HepG2 (cell line): ENCODE data around the gene CNBD2. TPM values are rescaled to one million over a fixed set of nuclear protein-coding genes. Genes with fewer than 3 reads are reported as not detected.
"Not testable (repeated sequence)": the region's sequence is repeated elsewhere in the genome, so short reads cannot be mapped to it uniquely, and the experiment has no call there.

Experiments
- ATAC-seq: fragments of 200-7000 bp; cut with Tn5 transposase; 3 replicates; pipeline ENCODE4 v1.9.1; 2020; ENCODE audit warnings: mild to moderate bottlenecking, moderate library complexity
- BruUV-seq: library from RNA; stranded (reverse); fragments of 400-500 nt; replicated peaks from 2 replicates; lab custom pipeline; 2021; lab: Mats Ljungman, UMichigan
- CTCF ChIA-PET: fragments of 300-600 bp; formaldehyde crosslinking; extraction: SDS; loops from one replicate; lab custom pipeline; 2021; ENCODE audit warnings: low total read pairs, inconsistent platforms, low intra/inter-chr PET ratio; lab: Yijun Ruan, JAX
- POLR2A ChIA-PET: fragments of 350-600 bp; sonication (Branson Sonifier 250); formaldehyde crosslinking; loops from one replicate; lab custom pipeline; 2020; ENCODE audit warnings: antibody characterized with exemption, inconsistent platforms; lab: Yijun Ruan, JAX
- DNase-seq: peaks from one replicate; pipeline ENCODE4 v3.0.0-alpha.2; 2015; ENCODE audit warnings: low spot score
- FAIRE-seq: peaks from 3 replicates; lab custom pipeline; 2011; peaks lifted over from hg19 to GRCh38; lab: Jason Lieb, UNC
- H2AFZ ChIP-seq: one replicate; pipeline ENCODE4 v1.6.1; 2011; ENCODE audit warnings: low read length, inconsistent platforms
- H3K27ac ChIP-seq: fragments of 300-600 bp; 3 replicates; pipeline ENCODE4 v1.8.0; 2011; ENCODE audit warnings: mixed run types, mild to moderate bottlenecking, mixed read lengths, low read length, inconsistent platforms; ENCODE audit not compliant: insufficient read depth; ENCODE audit errors: extremely low read length
- H3K27me3 ChIP-seq, 2 experiments: fragments of 200-600 bp in 1 of 2; 2 replicates in 1 of 2; 3 replicates in 1 of 2; pipeline versions ENCODE4 v1.6.0 to v1.8.0; 2011; ENCODE audit warnings: low read length in 2 of 2, mild to moderate bottlenecking in 2 of 2, moderate library complexity in 2 of 2, inconsistent platforms in 1 of 2; ENCODE audit not compliant: insufficient read depth in 2 of 2, control insufficient read depth in 1 of 2
- H3K36me3 ChIP-seq, 2 experiments: fragments of 200-600 bp in 1 of 2; replicated peaks in 1 of 2; 2 replicates in 1 of 2; 3 replicates in 1 of 2; pipeline versions ENCODE4 v1.5.1 to v1.8.0; 2011; ENCODE audit warnings: low read length in 2 of 2, inconsistent platforms in 1 of 2; ENCODE audit not compliant: insufficient read depth in 2 of 2, control insufficient read depth in 1 of 2
- H3K4me1 ChIP-seq: 2 replicates; pipeline ENCODE4 v1.5.1; 2012; ENCODE audit warnings: low read length, inconsistent platforms; ENCODE audit not compliant: insufficient read depth
- H3K4me2 ChIP-seq: 2 replicates; pipeline ENCODE4 v1.6.0; 2011; ENCODE audit warnings: low read depth, low read length, inconsistent platforms
- H3K4me3 ChIP-seq, 3 experiments: fragments of 200-600 bp in 1 of 3; sonication (generic), shearing (Covaris generic) in 1 of 3; replicated peaks in 1 of 3; 2 replicates each; pipeline ENCODE4 v1.5.1; 2011 to 2016; ENCODE audit warnings: low read length in 3 of 3, inconsistent platforms in 2 of 3, low read depth in 2 of 3, mild to moderate bottlenecking in 2 of 3, control low read depth in 1 of 3, mixed read lengths in 1 of 3; ENCODE audit not compliant: insufficient read depth in 1 of 3
- H3K79me2 ChIP-seq: one replicate; pipeline ENCODE4 v1.6.1; 2011; ENCODE audit warnings: low read length, inconsistent platforms; ENCODE audit not compliant: insufficient read depth
- H3K9ac ChIP-seq: 2 replicates; pipeline ENCODE4 v1.6.0; 2011; ENCODE audit warnings: mild to moderate bottlenecking, low read depth, low read length, inconsistent platforms; ENCODE audit not compliant: insufficient read depth
- H3K9me3 ChIP-seq: 2 replicates; pipeline ENCODE4 v1.5.1; 2012; ENCODE audit warnings: mild to moderate bottlenecking, low read length
- H4K20me1 ChIP-seq: 2 replicates; pipeline ENCODE4 v1.6.0; 2011; ENCODE audit warnings: inconsistent platforms, mild to moderate bottlenecking, low read length, moderate library complexity; ENCODE audit not compliant: insufficient read depth
- CEBPG ChIP-seq: IDR thresholded peaks from 2 replicates; pipeline ENCODE4 v1.6.1; 2016
- DPF2 ChIP-seq: sonication (generic); formaldehyde crosslinking; IDR thresholded peaks from 2 replicates; pipeline ENCODE4 v1.4.0; 2020; ENCODE audit warnings: mild to moderate bottlenecking, low read depth, missing genetic modification reagents, borderline replicate concordance
- FOXA1 ChIP-seq, 2 experiments: fragments of 450-650 bp in 1 of 2; sonication (generic) in 1 of 2; formaldehyde crosslinking in 1 of 2; IDR thresholded peaks; 2 replicates each; pipeline versions ENCODE4 v1.4.0 to v1.6.1; 2016 to 2020; ENCODE audit warnings: missing genetic modification reagents in 1 of 2
- FOXK1 ChIP-seq: sonication (generic); formaldehyde crosslinking; IDR thresholded peaks from 2 replicates; pipeline ENCODE4 v1.4.0; 2020; ENCODE audit warnings: low read depth, missing genetic modification reagents, borderline replicate concordance
- FOXK2 ChIP-seq: fragments of 450-650 bp; IDR thresholded peaks from 2 replicates; pipeline ENCODE4 v1.6.1; 2016
- FOXO1 ChIP-seq: sonication (generic); formaldehyde crosslinking; IDR thresholded peaks from 2 replicates; pipeline ENCODE4 v1.4.0; 2020; ENCODE audit warnings: missing genetic modification reagents
- GABPA ChIP-seq, 2 experiments: IDR thresholded peaks; 2 replicates each; pipeline ENCODE4 v1.6.1; 2011 to 2016; ENCODE audit warnings: low read depth in 2 of 2, low read length in 1 of 2, missing biosample characterization in 1 of 2, missing genetic modification characterization in 1 of 2
- KDM5A ChIP-seq: fragments of 200-600 bp; sonication (generic); IDR thresholded peaks from 2 replicates; pipeline ENCODE4 v1.7.0; 2018; ENCODE audit warnings: antibody characterized with exemption, mild to moderate bottlenecking, low read length, borderline replicate concordance
- LCORL ChIP-seq, 2 experiments: fragments of 450-650 bp in 1 of 2; sonication (generic) in 1 of 2; formaldehyde crosslinking in 1 of 2; IDR thresholded peaks; 2 replicates each; pipeline versions ENCODE4 v1.5.0 to v1.6.1; 2017 to 2020; ENCODE audit warnings: antibody characterized with exemption in 1 of 2, missing genetic modification reagents in 1 of 2
- PATZ1 ChIP-seq: sonication (generic); formaldehyde crosslinking; IDR thresholded peaks from 2 replicates; pipeline ENCODE4 v1.4.0; 2020; ENCODE audit warnings: missing genetic modification reagents
- POLR2A ChIP-seq, 2 experiments: IDR thresholded peaks; 2 replicates each; pipeline ENCODE4 v1.6.1; 2011; ENCODE audit warnings: low read depth in 2 of 2, low read length in 2 of 2, mild to moderate bottlenecking in 1 of 2, moderate library complexity in 1 of 2; ENCODE audit not compliant: insufficient read depth in 1 of 2
- RBFOX2 ChIP-seq: fragments of 200-400 bp; formaldehyde crosslinking; IDR thresholded peaks from 2 replicates; pipeline ENCODE4 v1.6.1; 2017; ENCODE audit warnings: low read depth, mild to moderate bottlenecking, low read length
- RXRB ChIP-seq: IDR thresholded peaks from 2 replicates; pipeline ENCODE4 v1.6.1; 2016; ENCODE audit warnings: borderline replicate concordance, missing genetic modification reagents, missing compliant biosample characterization
- SAP130 ChIP-seq: IDR thresholded peaks from 2 replicates; pipeline ENCODE4 v1.6.1; 2016; ENCODE audit warnings: low read depth
- SOX13 ChIP-seq, 3 experiments: fragments of 450-650 bp in 1 of 3; sonication (generic) in 1 of 3; formaldehyde crosslinking in 1 of 3; IDR thresholded peaks in 2 of 3; conservative IDR thresholded peaks in 1 of 3; 2 replicates each; pipeline versions ENCODE4 v1.5.0 to v1.6.1; 2016 to 2020; ENCODE audit warnings: antibody characterized with exemption in 1 of 3, mild to moderate bottlenecking in 1 of 3, missing compliant biosample characterization in 1 of 3, missing genetic modification reagents in 1 of 3, moderate library complexity in 1 of 3
- SOX5 ChIP-seq: IDR thresholded peaks from 2 replicates; pipeline ENCODE4 v1.6.1; 2016; ENCODE audit warnings: borderline replicate concordance
- SOX6 ChIP-seq, 2 experiments: fragments of 450-650 bp in 1 of 2; sonication (generic) in 1 of 2; formaldehyde crosslinking in 1 of 2; IDR thresholded peaks; 2 replicates each; pipeline versions ENCODE4 v1.4.0 to v1.6.1; 2017 to 2020; ENCODE audit warnings: antibody characterized with exemption in 1 of 2, mild to moderate bottlenecking in 1 of 2, missing genetic modification reagents in 1 of 2
- SP5 ChIP-seq: IDR thresholded peaks from 2 replicates; pipeline ENCODE4 v1.6.1; 2016; ENCODE audit warnings: low read depth, borderline replicate concordance
- WGBS: methylation state at CpG from one replicate; pipeline ENCODE4 v1.1.6; 2017; ENCODE audit warnings: low lambda C conversion rate; 5-methylcytosine and 5-hydroxymethylcytosine counted together
- in situ Hi-C: cut with HindIII; loops from 2 replicates; pipeline ENCODE4 v1.10.0; 2017; ENCODE audit warnings: low pct_unique_long_range_greater_than_20kb; ENCODE audit not compliant: extremely low pct_ligation_motif_present
- intact Hi-C: fragments of 100-400 bp; cut with micrococcal nuclease; formaldehyde crosslinking; loops from one replicate; pipeline ENCODE4 v1.10.0; 2022; ENCODE audit not compliant: unreplicated experiment
- polyA plus RNA-seq, 8 experiments: library from polyadenylated mRNA; depleted of rRNA in 3 of 8; stranded (reverse) in 7 of 8; unstranded in 1 of 8; fragments of >200 nt; fragmentation: Illumina TruSeq in 4 of 8; extraction: Trizol in 4 of 8; gene quantifications; 2 replicates each; pipeline versions ENCODE4 v1.2.1 to v1.2.3, GENCODE V29; 2011 to 2016; ENCODE audit warnings: low read depth in 4 of 8, missing spikeins in 1 of 8, mixed read lengths in 1 of 8; ENCODE audit not compliant: insufficient read depth in 1 of 8
- total RNA-seq, 5 experiments: library from RNA; depleted of rRNA; stranded (reverse); fragments of >200 nt; fragmentation: Illumina TruSeq; extraction: Trizol; gene quantifications; 2 replicates each; pipeline ENCODE4 v1.2.3, GENCODE V29; 2016; ENCODE audit warnings: low read depth in 1 of 5
- TF ChIP-seq, protein P1 (sequence below): sonication (generic); formaldehyde crosslinking; IDR thresholded peaks from 2 replicates; pipeline ENCODE4 v1.4.0; 2020; ENCODE audit warnings: missing genetic modification reagents, borderline replicate concordance

The CNBD2 gene
- total and polyA plus RNA-seq, 2 of the 13 experiments (the other 11 are each of a cell fraction or from before 2014, with no cell fraction given) = 12.4 to 22.8 TPM

- H3K27ac ChIP-seq; H2AFZ ChIP-seq; BruUV-seq; DNase-seq; in situ Hi-C loops; H3K9me3 ChIP-seq; ATAC-seq; H3K36me3 ChIP-seq; H3K27me3 ChIP-seq; CTCF ChIA-PET; FAIRE-seq; TF ChIP-seq SOX13 (IDR thresholded peaks at IDR 0.05); LCORL (IDR thresholded peaks at IDR 0.05); FOXA1 (IDR thresholded peaks at IDR 0.05); SOX6 (IDR thresholded peaks at IDR 0.05); GABPA (IDR thresholded peaks at IDR 0.05; ENCODE audit: low read depth, low read length): not testable (repeated sequence)
- POLR2A ChIA-PET = interaction anchor here (0.7 to 1.6 kb wide), 4 partner anchors 16 to 307 kb away, joined by 3 to 9 read pairs (median 6); partner anchors contain the start of gene SCAND1
- intact Hi-C loops = loop anchor here (1.0 kb wide), 1 partner anchor 54 kb away; no protein-coding TSS in a partner anchor
- H3K79me2 ChIP-seq = peaks cover 55% of the 10 kb centered on the region
- peaks cover 46% of the 10 kb centered on the region for H3K4me1 ChIP-seq
- H3K9ac ChIP-seq = peak overlapping the region; percentile 53
- H3K4me3 ChIP-seq = peak overlapping the region; percentile 54 to 94 (median 87); a peak in 4 of 6 replicates
- WGBS = 0% methylated on average over 2 of the region's 2 CpGs
- peak overlapping the region; percentile 79 for H3K4me2 ChIP-seq
- H4K20me1 ChIP-seq = peaks cover 48% of the 10 kb centered on the region
- TF ChIP-seq POLR2A (IDR thresholded peaks at IDR 0.05; ENCODE audit: insufficient read depth in 1 of 2, low read depth in 2 of 2, low read length in 2 of 2) (0 out of 4 replicates have a peak, but pooled peaks of 1 of the 2 experiments have one; percentile 20), KDM5A (peak; percentile 13; the same call in 1 of the 2 replicates), SOX13 (CRISPR knock-in tag; conservative IDR thresholded peaks at IDR 0.05 in 1 of 2, IDR thresholded peaks at IDR 0.05 in 1 of 2) (peak in 1 of 2 experiments; percentile 25; a peak in 1 of 4 replicates), FOXO1 (CRISPR knock-in tag) (peak; percentile 40; the same call in 1 of the 2 replicates), LCORL (CRISPR knock-in tag; IDR thresholded peaks at IDR 0.05) (0 out of 2 replicates have a peak, but pooled peaks have one; percentile 19), FOXA1 (CRISPR knock-in tag; IDR thresholded peaks at IDR 0.05) (peak; percentile 39), SP5 (0 out of 2 replicates have a peak, but pooled peaks have one; percentile 23), CEBPG (CRISPR knock-in tag) (peak; percentile 58), DPF2 (0 out of 2 replicates have a peak, but pooled peaks have one; percentile 24), SOX6 (CRISPR knock-in tag; IDR thresholded peaks at IDR 0.05) (peak; percentile 47; the same call in 1 of the 2 replicates), RBFOX2 (peak; percentile 24; the same call in 1 of the 2 replicates), SAP130 (CRISPR knock-in tag) (peak; percentile 80), SOX5 (peak; percentile 34; the same call in 1 of the 2 replicates), FOXK2 (peak; percentile 45; the same call in 1 of the 2 replicates), FOXK1 (CRISPR knock-in tag) (peak; percentile 19; the same call in 1 of the 2 replicates), GABPA (CRISPR knock-in tag; IDR thresholded peaks at IDR 0.05; ENCODE audit: low read depth) (peak; percentile 21; the same call in 1 of the 2 replicates), RXRB (CRISPR knock-in tag) (peak; percentile 7; the same call in 1 of the 2 replicates), PATZ1 (peak; percentile 37)
- TF ChIP-seq, protein P1, sequence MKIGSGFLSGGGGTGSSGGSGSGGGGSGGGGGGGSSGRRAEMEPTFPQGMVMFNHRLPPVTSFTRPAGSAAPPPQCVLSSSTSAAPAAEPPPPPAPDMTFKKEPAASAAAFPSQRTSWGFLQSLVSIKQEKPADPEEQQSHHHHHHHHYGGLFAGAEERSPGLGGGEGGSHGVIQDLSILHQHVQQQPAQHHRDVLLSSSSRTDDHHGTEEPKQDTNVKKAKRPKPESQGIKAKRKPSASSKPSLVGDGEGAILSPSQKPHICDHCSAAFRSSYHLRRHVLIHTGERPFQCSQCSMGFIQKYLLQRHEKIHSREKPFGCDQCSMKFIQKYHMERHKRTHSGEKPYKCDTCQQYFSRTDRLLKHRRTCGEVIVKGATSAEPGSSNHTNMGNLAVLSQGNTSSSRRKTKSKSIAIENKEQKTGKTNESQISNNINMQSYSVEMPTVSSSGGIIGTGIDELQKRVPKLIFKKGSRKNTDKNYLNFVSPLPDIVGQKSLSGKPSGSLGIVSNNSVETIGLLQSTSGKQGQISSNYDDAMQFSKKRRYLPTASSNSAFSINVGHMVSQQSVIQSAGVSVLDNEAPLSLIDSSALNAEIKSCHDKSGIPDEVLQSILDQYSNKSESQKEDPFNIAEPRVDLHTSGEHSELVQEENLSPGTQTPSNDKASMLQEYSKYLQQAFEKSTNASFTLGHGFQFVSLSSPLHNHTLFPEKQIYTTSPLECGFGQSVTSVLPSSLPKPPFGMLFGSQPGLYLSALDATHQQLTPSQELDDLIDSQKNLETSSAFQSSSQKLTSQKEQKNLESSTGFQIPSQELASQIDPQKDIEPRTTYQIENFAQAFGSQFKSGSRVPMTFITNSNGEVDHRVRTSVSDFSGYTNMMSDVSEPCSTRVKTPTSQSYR = peak; percentile 92
Measured at GRCh38 chr20:36049408-36049807, 81.0 kb downstream of the CNBD2 start.
